IMR-90 (cell line): ENCODE measurements around the gene MRPL45.

ENCODE experiments used
- CEBPB ChIP-seq: IDR thresholded peaks from 2 replicates; pipeline ENCODE4 v1.6.1; 2012; ENCODE audit warnings: low read depth, low read length, improper control_type of control experiment
- FOS ChIP-seq: fragments of 150-350 bp; IDR thresholded peaks from 2 replicates; pipeline ENCODE4 v1.6.1; 2016; ENCODE audit warnings: low read depth, low read length
- TF ChIP-seq, protein P1 (sequence below): conservative IDR thresholded peaks from 2 replicates; pipeline ENCODE4 v1.5.1; 2012; ENCODE audit warnings: mild to moderate bottlenecking, low read depth, low read length, improper control_type of control experiment

- TF ChIP-seq CEBPB: no peak
- no peak for TF ChIP-seq FOS
- TF ChIP-seq, protein P1, sequence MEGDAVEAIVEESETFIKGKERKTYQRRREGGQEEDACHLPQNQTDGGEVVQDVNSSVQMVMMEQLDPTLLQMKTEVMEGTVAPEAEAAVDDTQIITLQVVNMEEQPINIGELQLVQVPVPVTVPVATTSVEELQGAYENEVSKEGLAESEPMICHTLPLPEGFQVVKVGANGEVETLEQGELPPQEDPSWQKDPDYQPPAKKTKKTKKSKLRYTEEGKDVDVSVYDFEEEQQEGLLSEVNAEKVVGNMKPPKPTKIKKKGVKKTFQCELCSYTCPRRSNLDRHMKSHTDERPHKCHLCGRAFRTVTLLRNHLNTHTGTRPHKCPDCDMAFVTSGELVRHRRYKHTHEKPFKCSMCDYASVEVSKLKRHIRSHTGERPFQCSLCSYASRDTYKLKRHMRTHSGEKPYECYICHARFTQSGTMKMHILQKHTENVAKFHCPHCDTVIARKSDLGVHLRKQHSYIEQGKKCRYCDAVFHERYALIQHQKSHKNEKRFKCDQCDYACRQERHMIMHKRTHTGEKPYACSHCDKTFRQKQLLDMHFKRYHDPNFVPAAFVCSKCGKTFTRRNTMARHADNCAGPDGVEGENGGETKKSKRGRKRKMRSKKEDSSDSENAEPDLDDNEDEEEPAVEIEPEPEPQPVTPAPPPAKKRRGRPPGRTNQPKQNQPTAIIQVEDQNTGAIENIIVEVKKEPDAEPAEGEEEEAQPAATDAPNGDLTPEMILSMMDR: no peak
These were observed 58.3 kb downstream of the MRPL45 start for GRCh38 chr17:38355251-38355650.
